GM12878 (cell line): Measurements from ENCODE around the gene RECQL. TPM values are rescaled to one million over a fixed set of nuclear protein-coding genes. Genes with fewer than 3 reads are reported as not detected.

Source experiments
- ATAC-seq: fragments of 200-7000 bp; cut with Tn5 transposase; 3 replicates; pipeline ENCODE4 v1.9.1; 2020; ENCODE audit warnings: mild to moderate bottlenecking, moderate library complexity
- BruUV-seq: library from RNA; stranded (reverse); fragments of 400-500 nt; replicated peaks from 2 replicates; lab custom pipeline; 2021; lab: Mats Ljungman, UMichigan
- CTCF ChIA-PET: fragments of 300-600 bp; sonication (Branson Sonifier 250); formaldehyde crosslinking; extraction: SDS; loops from one replicate; lab custom pipeline; 2021; ENCODE audit warnings: inconsistent platforms; lab: Yijun Ruan, JAX
- POLR2A ChIA-PET: fragments of 350-600 bp; formaldehyde crosslinking; extraction: SDS; loops from one replicate; lab custom pipeline; 2021; ENCODE audit warnings: inconsistent platforms; lab: Charles Lee
- RAD21 ChIA-PET: fragments of 300-600 bp; sonication (Branson Sonifier 250); formaldehyde crosslinking; loops from one replicate; lab custom pipeline; 2023; ENCODE audit warnings: antibody characterized with exemption; ENCODE audit not compliant: unreplicated experiment; lab: Charles Lee
- SMC1A ChIA-PET: fragments of 300-600 bp; sonication (Branson Sonifier 250); formaldehyde crosslinking; loops from one replicate; lab custom pipeline; 2023; ENCODE audit not compliant: unreplicated experiment, uncharacterized antibody; lab: Charles Lee
- DNase-seq: peaks from one replicate; pipeline ENCODE4 v3.0.0-alpha.2; 2011; ENCODE audit warnings: low read depth, low spot score
- FAIRE-seq: peaks from 3 replicates; lab custom pipeline; 2011; peaks lifted over from hg19 to GRCh38; lab: Jason Lieb, UNC
- H2AFZ ChIP-seq: 2 replicates; pipeline ENCODE4 v1.6.0; 2011; ENCODE audit warnings: low read depth, low read length, control low read depth; ENCODE audit not compliant: control insufficient read depth
- H3K27ac ChIP-seq: 2 replicates; pipeline ENCODE4 v1.5.1; 2011; ENCODE audit warnings: control low read depth; ENCODE audit not compliant: control insufficient read depth, insufficient read depth
- H3K27me3 ChIP-seq, 2 experiments: replicated peaks in 1 of 2; 2 replicates each; pipeline versions ENCODE4 v1.6.0 to v1.6.1; 2011; ENCODE audit warnings: low read length in 1 of 2; ENCODE audit not compliant: control insufficient read depth in 2 of 2, insufficient read depth in 2 of 2
- H3K36me3 ChIP-seq, 2 experiments: 2 replicates each; pipeline ENCODE4 v1.5.1; 2011; ENCODE audit warnings: low read length in 1 of 2; ENCODE audit not compliant: control insufficient read depth in 2 of 2, insufficient read depth in 2 of 2
- H3K4me1 ChIP-seq: 2 replicates; pipeline ENCODE4 v1.6.1; 2011; ENCODE audit warnings: mild to moderate bottlenecking, low read length, moderate library complexity, mixed read lengths; ENCODE audit not compliant: control insufficient read depth, insufficient read depth
- H3K4me2 ChIP-seq: 2 replicates; pipeline ENCODE4 v1.6.0; 2011; ENCODE audit warnings: control low read depth; ENCODE audit not compliant: control insufficient read depth, insufficient read depth
- H3K4me3 ChIP-seq: fragments of 200-600 bp; sonication (generic); 2 replicates; pipeline ENCODE4 v1.5.1; 2016
- H3K79me2 ChIP-seq: 2 replicates; pipeline ENCODE4 v1.6.0; 2011; ENCODE audit warnings: low read length; ENCODE audit not compliant: control insufficient read depth, insufficient read depth
- H3K9ac ChIP-seq: 2 replicates; pipeline ENCODE4 v1.8.0; 2011; ENCODE audit warnings: low read length, control low read depth, mixed read lengths; ENCODE audit not compliant: control insufficient read depth, insufficient read depth
- H3K9me3 ChIP-seq: replicated peaks from 3 replicates; pipeline ENCODE4 v1.5.1; 2011; ENCODE audit warnings: mild to moderate bottlenecking, low read length; ENCODE audit not compliant: control insufficient read depth, insufficient read depth
- H4K20me1 ChIP-seq: 2 replicates; pipeline ENCODE4 v1.6.0; 2011; ENCODE audit not compliant: control insufficient read depth, insufficient read depth
- ASH2L ChIP-seq: fragments of 300-600, 200-600 bp; sonication (generic); IDR thresholded peaks from 2 replicates; pipeline ENCODE4 v1.6.1; 2017; ENCODE audit warnings: low read depth, mild to moderate bottlenecking, borderline replicate concordance
- BHLHE40 ChIP-seq, 2 experiments: fragments of 450-650 bp in 1 of 2; IDR thresholded peaks; 2 replicates each; pipeline ENCODE4 v1.6.1; 2011 to 2017; ENCODE audit warnings: low read depth in 2 of 2, borderline replicate concordance in 1 of 2, improper control_type of control experiment in 1 of 2, low read length in 1 of 2, mild to moderate bottlenecking in 1 of 2
- CBX3 ChIP-seq: fragments of 200-600 bp; sonication (generic); IDR thresholded peaks from 2 replicates; pipeline ENCODE4 v1.6.1; 2016; ENCODE audit warnings: low read depth, borderline replicate concordance
- EED ChIP-seq: sonication (generic); IDR thresholded peaks from 2 replicates; pipeline ENCODE4 v1.6.1; 2016; ENCODE audit warnings: antibody characterized with exemption, low read depth
- HDAC2 ChIP-seq: fragments of 200-600 bp; sonication (generic); IDR thresholded peaks from 2 replicates; pipeline ENCODE4 v1.6.1; 2017
- IRF4 ChIP-seq: IDR thresholded peaks from 2 replicates; pipeline ENCODE4 v1.6.1; 2011; ENCODE audit warnings: low read depth, low read length
- NBN ChIP-seq: fragments of 450-650 bp; IDR thresholded peaks from 2 replicates; pipeline ENCODE4 v1.6.1; 2016
- POLR2AphosphoS2 ChIP-seq: IDR thresholded peaks from 2 replicates; pipeline ENCODE4 v1.6.1; 2011; ENCODE audit warnings: low read depth, mild to moderate bottlenecking, low read length, improper control_type of control experiment, moderate library complexity
- REST ChIP-seq: IDR thresholded peaks from 2 replicates; pipeline ENCODE4 v1.6.1; 2012; ENCODE audit warnings: mild to moderate bottlenecking, low read depth, low read length
- STAT1 ChIP-seq: fragments of 450-650 bp; conservative IDR thresholded peaks from 2 replicates; pipeline ENCODE4 v1.6.1; 2014; ENCODE audit warnings: antibody characterized with exemption, mild to moderate bottlenecking
- USF2 ChIP-seq: IDR thresholded peaks from 2 replicates; pipeline ENCODE4 v1.6.1; 2011; ENCODE audit warnings: low read depth, low read length, improper control_type of control experiment, borderline replicate concordance
- ZSCAN29 ChIP-seq: fragments of 450-650 bp; IDR thresholded peaks from 2 replicates; pipeline ENCODE4 v1.6.1; 2017; ENCODE audit warnings: mild to moderate bottlenecking, moderate library complexity
- WGBS: methylation state at CpG from one replicate; pipeline ENCODE4 v1.1.6; 2016; ENCODE audit warnings: low lambda C conversion rate; ENCODE audit not compliant: insufficient replicate concordance, insufficient coverage; ENCODE audit errors: missing lambda C conversion rate; 5-methylcytosine and 5-hydroxymethylcytosine counted together
- in situ Hi-C: fragments of 300-500 bp; cut with MboI; formaldehyde crosslinking; loops from 9 replicates; pipeline ENCODE4 v1.14.3; 2018; ENCODE audit warnings: mixed read lengths
- intact Hi-C: fragments of 100-400 bp; cut with micrococcal nuclease; formaldehyde crosslinking; loops from one replicate; pipeline ENCODE4 v1.14.2; 2022; ENCODE audit not compliant: unreplicated experiment
- polyA plus RNA-seq, 11 experiments: library from polyadenylated mRNA; depleted of rRNA in 4 of 11; unstranded in 6 of 11; stranded (reverse) in 5 of 11; fragments of >200 nt; fragmentation: Nextera tagmentation in 4 of 11; fragmentation: Illumina TruSeq in 1 of 11; extraction: Ambion mirVana in 4 of 11; extraction: Trizol in 1 of 11; gene quantifications; 1 replicate in 1 of 11; 2 replicates in 10 of 11; pipeline versions ENCODE4 v1.2.1 to v1.2.3, GENCODE V29; 2011 to 2016; ENCODE audit warnings: inconsistent platforms in 2 of 11, missing spikeins in 2 of 11, low read depth in 1 of 11
- total RNA-seq, 4 experiments: library from RNA; depleted of rRNA in 3 of 4; stranded (reverse); fragments of >200 nt in 3 of 4; fragmentation: Illumina TruSeq in 1 of 4; extraction: Trizol in 1 of 4; gene quantifications; 2 replicates each; pipeline versions ENCODE4 v1.2.1 to v1.2.3, GENCODE V29; 2013 to 2021
- TF ChIP-seq, protein P1 (sequence below): fragments of 450-650 bp; formaldehyde crosslinking; IDR thresholded peaks from 2 replicates; pipeline ENCODE4 v1.4.0; 2022; ENCODE audit warnings: mild to moderate bottlenecking, moderate library complexity
- TF ChIP-seq, protein P2 (sequence below): IDR thresholded peaks from 2 replicates; pipeline ENCODE4 v1.6.1; 2012; ENCODE audit warnings: low read depth, low read length, improper control_type of control experiment

Gene RECQL
- total and polyA plus RNA-seq, 10 of the 15 experiments (the other 5 are each of a cell fraction or from before 2014, with no cell fraction given): 47.4 to 130 (median 70.8) TPM

- intact Hi-C loops: no loop called here
- peaks cover 0 to 11% of the 10 kb centered on the region in 2 experiments; a peak in 3 of 4 replicates for H3K36me3 ChIP-seq
- TF ChIP-seq STAT1 (no peak), BHLHE40 (IDR thresholded peaks at IDR 0.05; ENCODE audit: borderline replicate concordance in 1 of 2, low read depth in 2 of 2, low read length in 1 of 2) (no peak), CBX3 (no peak), POLR2AphosphoS2 (no peak), HDAC2 (no peak), USF2 (no peak), IRF4 (no peak), REST (no peak), NBN (no peak), ZSCAN29 (no peak), ASH2L (no peak), EED (no peak)
- TF ChIP-seq, protein P1, sequence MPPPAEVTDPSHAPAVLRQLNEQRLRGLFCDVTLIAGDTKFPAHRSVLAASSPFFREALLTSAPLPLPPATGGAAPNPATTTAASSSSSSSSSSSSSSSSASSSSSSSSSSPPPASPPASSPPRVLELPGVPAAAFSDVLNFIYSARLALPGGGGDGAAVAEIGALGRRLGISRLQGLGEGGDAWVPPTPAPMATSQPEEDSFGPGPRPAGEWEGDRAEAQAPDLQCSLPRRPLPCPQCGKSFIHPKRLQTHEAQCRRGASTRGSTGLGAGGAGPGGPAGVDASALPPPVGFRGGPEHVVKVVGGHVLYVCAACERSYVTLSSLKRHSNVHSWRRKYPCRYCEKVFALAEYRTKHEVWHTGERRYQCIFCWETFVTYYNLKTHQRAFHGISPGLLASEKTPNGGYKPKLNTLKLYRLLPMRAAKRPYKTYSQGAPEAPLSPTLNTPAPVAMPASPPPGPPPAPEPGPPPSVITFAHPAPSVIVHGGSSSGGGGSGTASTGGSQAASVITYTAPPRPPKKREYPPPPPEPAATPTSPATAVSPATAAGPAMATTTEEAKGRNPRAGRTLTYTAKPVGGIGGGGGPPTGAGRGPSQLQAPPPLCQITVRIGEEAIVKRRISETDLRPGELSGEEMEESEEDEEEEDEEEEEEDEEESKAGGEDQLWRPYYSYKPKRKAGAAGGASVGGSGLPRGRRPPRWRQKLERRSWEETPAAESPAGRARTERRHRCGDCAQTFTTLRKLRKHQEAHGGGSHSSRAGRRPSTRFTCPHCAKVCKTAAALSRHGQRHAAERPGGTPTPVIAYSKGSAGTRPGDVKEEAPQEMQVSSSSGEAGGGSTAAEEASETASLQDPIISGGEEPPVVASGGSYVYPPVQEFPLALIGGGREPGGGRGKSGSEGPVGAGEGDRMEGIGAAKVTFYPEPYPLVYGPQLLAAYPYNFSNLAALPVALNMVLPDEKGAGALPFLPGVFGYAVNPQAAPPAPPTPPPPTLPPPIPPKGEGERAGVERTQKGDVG: no peak
- TF ChIP-seq, protein P2, sequence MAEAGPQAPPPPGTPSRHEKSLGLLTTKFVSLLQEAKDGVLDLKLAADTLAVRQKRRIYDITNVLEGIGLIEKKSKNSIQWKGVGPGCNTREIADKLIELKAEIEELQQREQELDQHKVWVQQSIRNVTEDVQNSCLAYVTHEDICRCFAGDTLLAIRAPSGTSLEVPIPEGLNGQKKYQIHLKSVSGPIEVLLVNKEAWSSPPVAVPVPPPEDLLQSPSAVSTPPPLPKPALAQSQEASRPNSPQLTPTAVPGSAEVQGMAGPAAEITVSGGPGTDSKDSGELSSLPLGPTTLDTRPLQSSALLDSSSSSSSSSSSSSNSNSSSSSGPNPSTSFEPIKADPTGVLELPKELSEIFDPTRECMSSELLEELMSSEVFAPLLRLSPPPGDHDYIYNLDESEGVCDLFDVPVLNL: no peak
These were observed 6.4 kb upstream of the RECQL start for GRCh38 chr12:21507849-21508248.

More at GRCh38 chr12:21507849-21508248, 6.4 kb upstream of the RECQL start:
- DNase-seq: no peak
- H3K9me3 ChIP-seq: no peaks in the 10 kb centered on the region
- 78% methylated on average over 2 of the region's 2 CpGs for WGBS
- ChIA-PET RAD21 (no interaction called here), SMC1A (interaction anchor here (1.1 kb wide), 1 partner anchor 144 kb away, joined by 4 read pairs; no protein-coding TSS in a partner anchor), CTCF (no interaction called here), POLR2A (no interaction called here)
- no peak for ATAC-seq
- no peak for FAIRE-seq
- H3K27me3 ChIP-seq: no peaks in the 10 kb centered on the region
- no peak overlapping the region for H3K4me3 ChIP-seq
- no peak overlapping the region for H3K9ac ChIP-seq
- no peak overlapping the region for H2AFZ ChIP-seq
- H3K4me1 ChIP-seq: peaks cover 7% of the 10 kb centered on the region; the same call in 1 of the 2 replicates
- in situ Hi-C loops: no loop called here
- H3K79me2 ChIP-seq: peaks cover 44% of the 10 kb centered on the region
- BruUV-seq: no TSS peak
- no peak overlapping the region for H3K4me2 ChIP-seq
- no peaks in the 10 kb centered on the region for H4K20me1 ChIP-seq
- H3K27ac ChIP-seq: no peak overlapping the region
